Trophoblast cell (in vitro differentiated cells and primary cell): ENCODE results near the gene COL23A1.

Source experiments
- DNase-seq, 2 donors: peaks; one replicate each; pipeline ENCODE4 v3.0.0-alpha.2; 2016
- H2AFZ ChIP-seq: 2 replicates; pipeline ENCODE4 v1.6.1; 2013; ENCODE audit warnings: low read length, moderate library complexity, mild to moderate bottlenecking; ENCODE audit not compliant: insufficient read depth, poor library complexity
- H2AK5ac ChIP-seq: 2 replicates; pipeline ENCODE4 v1.6.1; 2013; ENCODE audit warnings: mild to moderate bottlenecking, low read length
- H2BK120ac ChIP-seq: 2 replicates; pipeline ENCODE4 v1.6.1; 2013; ENCODE audit warnings: low read length, mild to moderate bottlenecking, moderate library complexity; ENCODE audit not compliant: insufficient read depth, poor library complexity
- H2BK12ac ChIP-seq: 2 replicates; pipeline ENCODE4 v1.6.1; 2013; ENCODE audit warnings: mild to moderate bottlenecking, low read length, moderate library complexity
- H2BK5ac ChIP-seq: 2 replicates; pipeline ENCODE4 v1.6.1; 2013; ENCODE audit warnings: low read length, low read depth, moderate library complexity, mild to moderate bottlenecking; ENCODE audit not compliant: poor library complexity
- H3K14ac ChIP-seq: 2 replicates; pipeline ENCODE4 v1.6.1; 2013; ENCODE audit warnings: mild to moderate bottlenecking, low read length
- H3K18ac ChIP-seq: 2 replicates; pipeline ENCODE4 v1.6.1; 2013; ENCODE audit warnings: mild to moderate bottlenecking, low read length
- H3K23ac ChIP-seq: 2 replicates; pipeline ENCODE4 v1.6.1; 2013; ENCODE audit warnings: low read length
- H3K27ac ChIP-seq: 2 replicates; pipeline ENCODE4 v1.5.1; 2013; ENCODE audit warnings: low read depth, mild to moderate bottlenecking, inconsistent platforms, low read length, moderate library complexity
- H3K27me3 ChIP-seq: 2 replicates; pipeline ENCODE4 v1.6.1; 2013; ENCODE audit warnings: inconsistent platforms, mild to moderate bottlenecking, low read length, moderate library complexity; ENCODE audit not compliant: insufficient read depth
- H3K36me3 ChIP-seq, 2 experiments: 1 replicate in 1 of 2; 2 replicates in 1 of 2; pipeline ENCODE4 v1.6.1; 2013; ENCODE audit warnings: low read length in 2 of 2, mild to moderate bottlenecking in 2 of 2, moderate library complexity in 1 of 2; ENCODE audit not compliant: insufficient read depth in 2 of 2, control insufficient read depth in 1 of 2
- H3K4ac ChIP-seq: 2 replicates; pipeline ENCODE4 v1.6.1; 2013; ENCODE audit warnings: low read depth, mild to moderate bottlenecking, low read length, moderate library complexity
- H3K4me1 ChIP-seq, 2 experiments: 1 replicate in 1 of 2; 2 replicates in 1 of 2; pipeline ENCODE4 v1.6.1; 2013; ENCODE audit warnings: low read length in 2 of 2, mild to moderate bottlenecking in 2 of 2, moderate library complexity in 1 of 2; ENCODE audit not compliant: insufficient read depth in 2 of 2, control insufficient read depth in 1 of 2
- H3K4me2 ChIP-seq: 2 replicates; pipeline ENCODE4 v1.6.1; 2013; ENCODE audit warnings: inconsistent platforms, mild to moderate bottlenecking, low read length, moderate library complexity
- H3K4me3 ChIP-seq: 2 replicates; pipeline ENCODE4 v1.5.1; 2013; ENCODE audit warnings: mild to moderate bottlenecking, low read depth, low read length, inconsistent platforms
- H3K79me1 ChIP-seq: one replicate; pipeline ENCODE4 v1.6.1; 2013; ENCODE audit warnings: low read length
- H3K79me2 ChIP-seq: 2 replicates; pipeline ENCODE4 v1.6.1; 2013; ENCODE audit warnings: low read length, mild to moderate bottlenecking; ENCODE audit not compliant: control insufficient read depth, insufficient read depth, poor library complexity
- H3K9ac ChIP-seq: 2 replicates; pipeline ENCODE4 v1.6.1; 2013; ENCODE audit warnings: mild to moderate bottlenecking, low read length
- H3K9me3 ChIP-seq: 2 replicates; pipeline ENCODE4 v1.6.1; 2013; ENCODE audit warnings: low read depth, mild to moderate bottlenecking, control low read depth, inconsistent platforms, low read length; ENCODE audit not compliant: insufficient read depth
- H4K12ac ChIP-seq: 2 replicates; pipeline ENCODE4 v1.6.1; 2013; ENCODE audit warnings: low read depth, mild to moderate bottlenecking, low read length, moderate library complexity
- H4K8ac ChIP-seq: 2 replicates; pipeline ENCODE4 v1.6.1; 2013; ENCODE audit warnings: low read depth, mild to moderate bottlenecking, low read length, moderate library complexity
- H4K91ac ChIP-seq: one replicate; pipeline ENCODE4 v1.6.1; 2013; ENCODE audit warnings: low read depth, mild to moderate bottlenecking, low read length, moderate library complexity
- WGBS: extraction: QIAGEN DNeasy Blood & Tissue Kit; methylation state at CpG from one replicate; pipeline ENCODE4 v1.1.7; 2013; ENCODE audit warnings: missing lambda C conversion rate; ENCODE audit not compliant: insufficient read length, insufficient coverage; ENCODE audit errors: extremely low coverage; 5-methylcytosine and 5-hydroxymethylcytosine counted together

COL23A1 gene

DNA sequence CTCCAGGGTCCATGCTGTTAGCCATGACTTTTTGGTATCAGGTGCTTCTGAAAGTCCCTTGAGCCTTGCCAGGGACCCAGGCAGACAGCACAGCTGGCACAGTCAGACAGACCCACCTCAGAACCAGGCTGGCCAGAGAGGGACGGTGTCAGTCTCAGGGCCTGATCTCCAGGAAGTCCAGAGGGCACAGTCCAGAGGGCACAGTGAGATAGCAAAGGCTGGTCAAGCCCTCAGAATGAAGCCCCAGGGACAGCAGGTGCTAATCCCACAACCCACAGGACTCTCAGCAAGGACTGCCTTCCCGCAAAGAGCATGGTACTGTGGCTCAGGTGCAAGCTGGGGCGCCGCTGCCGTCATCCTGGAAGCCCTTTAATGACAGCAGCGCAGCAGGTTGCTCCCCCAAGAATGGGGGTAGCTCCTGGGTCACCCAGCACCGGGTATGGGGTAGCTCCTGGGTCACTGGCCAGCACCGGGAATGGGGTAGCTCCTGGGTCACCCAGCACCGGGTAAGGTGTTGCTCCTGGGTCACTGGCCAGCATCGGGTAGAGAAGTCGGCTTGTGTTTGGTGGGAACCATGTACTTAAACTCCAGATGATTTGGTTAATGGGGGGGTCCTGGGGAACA is 252.0 kb downstream of the COL23A1 start:
- Histone ChIP-seq H3K4me1 (no peaks in the 10 kb centered on the region), H2AK5ac (no peak overlapping the region), H3K4me3 (no peak overlapping the region), H3K4ac (no peak overlapping the region), H3K9me3 (no peaks in the 10 kb centered on the region), H3K18ac (no peak overlapping the region), H3K27me3 (no peaks in the 10 kb centered on the region), H2AFZ (no peak overlapping the region), H4K12ac (no peak overlapping the region), H2BK12ac (no peak overlapping the region), H3K36me3 (no peaks in the 10 kb centered on the region), H4K91ac (no peak overlapping the region), H3K79me2 (no peaks in the 10 kb centered on the region), H3K14ac (no peak overlapping the region), H2BK120ac (no peak overlapping the region), H3K27ac (no peak overlapping the region), H4K8ac (no peak overlapping the region), H3K4me2 (no peak overlapping the region), H3K79me1 (no peaks in the 10 kb centered on the region), H2BK5ac (no peak overlapping the region), H3K23ac (no peak overlapping the region), H3K9ac (no peak overlapping the region)
- no peak for DNase-seq
- no CpG with 5 or more reads among the region's 11 CpGs for WGBS

DNA sequence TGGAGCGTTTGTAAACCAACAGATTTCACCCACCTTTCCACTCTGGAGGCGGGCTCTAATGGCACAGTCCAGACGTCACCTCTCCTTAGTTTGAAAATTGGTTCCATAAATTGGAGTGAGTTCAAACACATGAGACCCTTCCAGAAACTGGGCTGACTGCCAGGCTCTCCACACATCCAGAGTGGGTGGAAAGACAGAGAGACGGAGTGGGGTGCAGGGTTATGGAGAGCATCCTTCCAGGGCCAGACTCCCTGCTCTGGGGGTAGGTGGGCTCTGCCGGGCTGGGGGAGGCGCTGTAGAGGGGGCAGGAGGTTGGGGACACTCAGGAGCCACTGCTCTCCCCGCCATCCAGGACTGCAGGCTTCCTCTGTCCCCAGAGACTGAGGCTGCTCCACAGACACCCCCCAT is 252.9 kb downstream of the COL23A1 start:
- Histone ChIP-seq H2AK5ac (no peak overlapping the region), H3K4me3 (no peak overlapping the region), H3K79me1 (no peaks in the 10 kb centered on the region), H3K18ac (no peak overlapping the region), H3K4me1 (no peaks in the 10 kb centered on the region), H4K8ac (no peak overlapping the region), H3K9me3 (no peaks in the 10 kb centered on the region), H2AFZ (no peak overlapping the region), H3K4me2 (no peak overlapping the region), H2BK120ac (no peak overlapping the region), H3K23ac (no peak overlapping the region), H3K9ac (no peak overlapping the region), H3K4ac (no peak overlapping the region), H3K14ac (no peak overlapping the region), H4K91ac (no peak overlapping the region), H4K12ac (no peak overlapping the region), H2BK12ac (no peak overlapping the region), H3K27me3 (no peaks in the 10 kb centered on the region), H3K36me3 (no peaks in the 10 kb centered on the region), H3K27ac (no peak overlapping the region), H3K79me2 (no peaks in the 10 kb centered on the region), H2BK5ac (no peak overlapping the region)
- no CpG with 5 or more reads among the region's 7 CpGs for WGBS
- no peak for DNase-seq

DNA sequence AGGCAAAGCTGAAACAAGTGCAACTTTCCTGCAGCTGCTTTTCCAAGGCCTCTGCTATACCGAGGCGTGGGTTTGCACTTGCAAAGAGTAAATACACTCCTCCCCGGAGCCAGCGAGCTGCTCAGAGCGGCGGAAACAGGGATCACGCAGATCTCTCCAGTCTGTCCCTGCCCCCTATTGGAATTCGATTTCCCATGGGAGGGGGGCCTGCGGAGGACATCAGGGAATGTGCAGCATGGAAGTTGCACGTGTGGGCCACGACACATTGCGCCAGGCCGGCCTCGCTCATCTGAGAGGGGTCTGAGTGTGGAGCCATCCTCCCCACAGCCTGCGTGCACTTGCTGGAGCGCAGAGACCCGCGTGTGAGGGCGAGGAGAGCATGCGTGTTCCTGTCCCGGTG is 253.3 kb downstream of the COL23A1 start:
- Histone ChIP-seq H3K9me3 (no peaks in the 10 kb centered on the region), H2BK5ac (no peak overlapping the region), H3K4me1 (no peaks in the 10 kb centered on the region), H4K8ac (no peak overlapping the region), H4K12ac (no peak overlapping the region), H3K27ac (no peak overlapping the region), H2BK12ac (no peak overlapping the region), H3K14ac (no peak overlapping the region), H3K4me3 (no peak overlapping the region), H3K23ac (no peak overlapping the region), H3K79me2 (no peaks in the 10 kb centered on the region), H2AK5ac (no peak overlapping the region), H3K18ac (no peak overlapping the region), H4K91ac (no peak overlapping the region), H3K4me2 (no peak overlapping the region), H2AFZ (no peak overlapping the region), H3K4ac (no peak overlapping the region), H2BK120ac (no peak overlapping the region), H3K27me3 (no peaks in the 10 kb centered on the region), H3K36me3 (no peaks in the 10 kb centered on the region), H3K9ac (no peak overlapping the region), H3K79me1 (no peaks in the 10 kb centered on the region)
- no peak for DNase-seq
- WGBS = no CpG with 5 or more reads among the region's 21 CpGs

DNA sequence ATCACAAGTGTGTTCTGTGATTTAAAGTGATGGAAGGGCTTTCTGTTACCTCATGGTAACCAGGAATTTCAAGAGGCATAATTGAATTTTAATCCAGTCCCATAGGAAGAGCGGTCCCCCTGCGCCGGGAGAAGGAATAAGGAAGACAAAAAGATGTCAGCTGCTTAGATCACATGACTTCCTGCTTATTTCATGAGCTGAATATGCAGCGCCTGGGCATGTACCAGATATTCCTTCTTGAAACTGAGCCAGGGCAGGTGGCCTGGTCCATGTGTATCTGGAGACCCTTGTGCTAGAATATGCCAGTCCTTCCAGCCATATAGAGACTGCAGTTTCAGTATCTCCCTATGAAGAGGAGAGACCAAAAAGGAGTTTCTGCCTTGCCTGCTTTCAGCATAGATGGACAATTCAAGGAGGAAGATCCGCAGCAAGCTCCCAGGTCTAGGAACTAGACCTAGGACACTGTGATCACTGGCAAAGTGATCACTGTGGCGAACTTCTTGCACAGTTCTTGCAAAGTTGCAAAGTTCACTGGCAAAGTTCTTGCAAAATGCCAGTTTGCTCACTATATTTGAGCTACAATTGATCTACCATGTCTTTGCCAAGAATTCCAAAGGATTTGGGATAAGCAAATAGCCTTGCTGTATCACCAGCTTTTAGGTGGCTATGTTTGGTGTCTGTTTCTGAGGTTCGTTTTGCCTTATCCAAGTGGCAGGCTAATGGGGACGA is 254.7 kb downstream of the COL23A1 start:
- Histone ChIP-seq H4K8ac (no peak overlapping the region), H4K91ac (no peak overlapping the region), H3K79me2 (no peaks in the 10 kb centered on the region), H2BK120ac (no peak overlapping the region), H3K9me3 (peaks cover 1% of the 10 kb centered on the region), H4K12ac (no peak overlapping the region), H3K36me3 (no peaks in the 10 kb centered on the region), H3K4me3 (no peak overlapping the region), H3K4ac (no peak overlapping the region), H3K27me3 (no peaks in the 10 kb centered on the region), H2AFZ (no peak overlapping the region), H3K18ac (no peak overlapping the region), H3K23ac (no peak overlapping the region), H3K9ac (no peak overlapping the region), H3K14ac (no peak overlapping the region), H2BK5ac (no peak overlapping the region), H2BK12ac (no peak overlapping the region), H3K4me2 (no peak overlapping the region), H2AK5ac (no peak overlapping the region), H3K4me1 (no peaks in the 10 kb centered on the region), H3K27ac (no peak overlapping the region), H3K79me1 (no peaks in the 10 kb centered on the region)
- no CpG with 5 or more reads among the region's 8 CpGs for WGBS
- no peak for DNase-seq
